Lower lobe of right lung (tissue), 2 donors: ENCODE measurements around the gene ALAD. TPM values are rescaled to one million over a fixed set of nuclear protein-coding genes. Genes with fewer than 3 reads are reported as not detected.

Experiments
- ATAC-seq, 2 donors: fragments of 200-7000 bp; cut with Tn5 transposase; one replicate each; pipeline ENCODE4 v1.9.1; 2020 to 2022; ENCODE audit warnings: mild to moderate bottlenecking in 2 of 2, moderate library complexity in 2 of 2
- DNase-seq: peaks from one replicate; pipeline ENCODE4 v3.0.0-alpha.2; 2020
- H3K27ac ChIP-seq: fragments of 200-600 bp; one replicate; pipeline ENCODE4 v1.8.0; 2022
- H3K27me3 ChIP-seq: fragments of 200-600 bp; one replicate; pipeline ENCODE4 v1.8.0; 2022; ENCODE audit warnings: low read depth
- H3K36me3 ChIP-seq: fragments of 200-600 bp; one replicate; pipeline ENCODE4 v1.8.0; 2022; ENCODE audit warnings: mild to moderate bottlenecking
- H3K4me1 ChIP-seq: fragments of 200-600 bp; one replicate; pipeline ENCODE4 v1.8.0; 2022
- H3K4me3 ChIP-seq: fragments of 200-600 bp; one replicate; pipeline ENCODE4 v1.8.0; 2022; ENCODE audit warnings: mild to moderate bottlenecking
- H3K9me3 ChIP-seq: fragments of 200-600 bp; one replicate; pipeline ENCODE4 v1.8.0; 2022
- CTCF ChIP-seq: fragments of 200-600 bp; IDR thresholded peaks from one replicate; pipeline ENCODE4 v1.8.0; 2022; ENCODE audit warnings: antibody characterized with exemption, mild to moderate bottlenecking
- intact Hi-C: fragments of 100-400 bp; cut with DNase I; formaldehyde crosslinking; loops from one replicate; pipeline ENCODE4 v1.11.0; 2022
- total RNA-seq: library from RNA; stranded (reverse); fragmentation: NEBNext Ultra II Directional; extraction: Animal tissue kit (Norgen Biotek cat#: 25700); gene quantifications from one replicate; pipeline ENCODE4 v1.2.1, GENCODE V29; 2021
- donor health status: DM: no; HTN: yes; CAD: no; lungs with severe emphysema.

Gene ALAD
- total RNA-seq, 1 donor from 2014 or later: 32.7 TPM

DNA sequence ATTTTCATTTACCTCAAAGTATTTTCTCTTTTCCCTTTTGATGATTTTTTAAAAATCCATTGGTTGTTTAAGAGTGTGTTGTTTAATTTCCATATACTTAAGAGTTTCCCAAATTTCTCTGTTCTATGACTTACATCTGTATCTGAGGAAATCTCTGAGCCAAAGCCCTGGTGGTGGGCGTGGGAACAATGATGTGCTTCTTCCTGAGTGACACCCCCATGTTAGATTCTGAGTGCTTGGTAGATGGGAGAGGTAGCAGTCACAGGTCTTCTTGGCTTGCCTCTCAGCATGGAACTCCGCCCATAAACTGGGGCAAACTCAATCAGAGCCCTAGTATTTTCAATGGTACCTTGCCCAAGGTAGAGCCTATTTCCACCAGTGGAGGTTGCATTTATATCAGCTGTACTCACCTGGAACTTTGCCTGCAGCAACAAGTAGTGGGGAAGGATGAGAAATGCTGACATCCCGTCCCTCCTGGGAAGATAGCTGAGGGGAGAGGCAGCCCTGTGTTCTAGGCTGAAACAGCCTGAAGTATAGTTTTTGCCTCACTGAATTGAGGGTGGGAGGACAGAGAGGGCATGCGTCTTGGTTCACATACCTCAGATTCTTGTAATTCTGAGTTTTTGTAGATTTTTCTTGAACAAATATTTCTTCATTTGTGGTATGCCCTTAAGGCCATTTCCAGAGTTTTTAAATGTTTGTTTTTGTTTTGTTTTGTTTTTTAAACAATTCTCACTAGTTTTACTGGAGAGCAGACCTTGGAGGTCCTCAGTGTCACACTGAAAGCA lies 35.8 kb upstream of the ALAD start:
- no peaks in the 10 kb centered on the region for H3K27me3 ChIP-seq
- H3K4me1 ChIP-seq: no peaks in the 10 kb centered on the region
- DNase-seq (no peak), ATAC-seq (no peak)
- no peaks in the 10 kb centered on the region for H3K9me3 ChIP-seq
- TF ChIP-seq CTCF: no peak
- no peak overlapping the region for H3K27ac ChIP-seq
- intact Hi-C loops: no loop called here
- no peak overlapping the region for H3K4me3 ChIP-seq
- no peaks in the 10 kb centered on the region for H3K36me3 ChIP-seq

- no peaks in the 10 kb centered on the region for H3K4me1 ChIP-seq
- no peaks in the 10 kb centered on the region for H3K27me3 ChIP-seq
- H3K4me3 ChIP-seq: no peak overlapping the region
- H3K36me3 ChIP-seq: no peaks in the 10 kb centered on the region
- intact Hi-C loops: no loop called here
- no peak for DNase-seq
- no peak overlapping the region for H3K27ac ChIP-seq
- TF ChIP-seq CTCF: no peak
- no peak for ATAC-seq
- no peaks in the 10 kb centered on the region for H3K9me3 ChIP-seq
These were observed 30.1 kb upstream of the ALAD start for GRCh38 chr9:113431191-113431590.

DNA sequence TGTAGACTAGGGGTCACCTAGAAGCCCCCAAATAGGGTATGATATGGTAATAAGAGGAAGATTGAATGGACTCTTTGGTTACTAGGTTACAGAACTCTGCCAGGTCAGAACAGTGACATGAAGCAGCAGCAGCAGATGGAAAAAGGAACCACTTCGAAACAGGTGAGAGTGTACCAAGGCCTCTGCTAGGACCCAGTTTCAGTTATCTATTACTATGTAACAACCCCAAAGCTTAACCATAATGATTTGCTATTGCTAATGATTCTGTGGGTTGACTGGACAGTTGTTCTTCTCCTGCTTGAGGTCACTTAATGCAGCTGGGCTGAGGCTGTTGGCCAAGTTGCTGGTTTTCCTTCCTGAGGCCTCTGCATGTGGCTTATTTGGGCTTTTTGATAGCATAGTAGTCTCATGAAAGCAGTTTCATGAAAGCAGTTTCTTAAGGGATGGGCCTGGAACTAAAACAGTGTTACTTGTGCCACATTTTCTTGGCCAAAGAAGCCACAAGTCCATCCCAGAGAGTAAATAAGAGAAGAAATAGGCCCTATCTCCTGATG lies 27.1 kb upstream of the ALAD start:
- no peak overlapping the region for H3K27ac ChIP-seq
- DNase-seq (no peak), ATAC-seq (no peak)
- H3K4me3 ChIP-seq: no peak overlapping the region
- no peaks in the 10 kb centered on the region for H3K36me3 ChIP-seq
- H3K9me3 ChIP-seq: no peaks in the 10 kb centered on the region
- H3K4me1 ChIP-seq: no peaks in the 10 kb centered on the region
- intact Hi-C loops: no loop called here
- no peaks in the 10 kb centered on the region for H3K27me3 ChIP-seq
- no peak for TF ChIP-seq CTCF

DNA sequence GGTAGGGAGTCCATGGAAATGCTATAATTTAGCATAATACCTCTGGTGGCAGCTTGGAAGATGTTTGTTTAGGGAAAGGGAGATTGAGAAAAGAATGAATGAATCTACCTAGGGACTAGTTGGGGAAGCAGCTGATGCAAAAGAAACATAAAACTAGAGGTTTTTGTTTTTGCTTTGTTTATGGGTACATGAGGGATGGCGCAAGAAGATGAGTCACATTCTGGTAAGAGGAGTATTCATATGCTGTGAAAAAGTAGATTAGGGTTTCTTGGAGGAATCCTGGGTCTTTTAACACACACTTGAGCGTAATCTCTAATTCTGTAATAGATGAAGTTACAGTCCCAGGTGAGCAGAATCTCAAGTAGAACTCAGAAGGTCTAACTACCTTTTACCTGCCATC lies 26.5 kb upstream of the ALAD start:
- ATAC-seq (no peak), DNase-seq (no peak)
- Histone ChIP-seq H3K4me1 (no peaks in the 10 kb centered on the region), H3K9me3 (no peaks in the 10 kb centered on the region), H3K27ac (no peak overlapping the region), H3K4me3 (no peak overlapping the region), H3K27me3 (no peaks in the 10 kb centered on the region), H3K36me3 (no peaks in the 10 kb centered on the region)
- no peak for TF ChIP-seq CTCF
- intact Hi-C loops: no loop called here

DNA sequence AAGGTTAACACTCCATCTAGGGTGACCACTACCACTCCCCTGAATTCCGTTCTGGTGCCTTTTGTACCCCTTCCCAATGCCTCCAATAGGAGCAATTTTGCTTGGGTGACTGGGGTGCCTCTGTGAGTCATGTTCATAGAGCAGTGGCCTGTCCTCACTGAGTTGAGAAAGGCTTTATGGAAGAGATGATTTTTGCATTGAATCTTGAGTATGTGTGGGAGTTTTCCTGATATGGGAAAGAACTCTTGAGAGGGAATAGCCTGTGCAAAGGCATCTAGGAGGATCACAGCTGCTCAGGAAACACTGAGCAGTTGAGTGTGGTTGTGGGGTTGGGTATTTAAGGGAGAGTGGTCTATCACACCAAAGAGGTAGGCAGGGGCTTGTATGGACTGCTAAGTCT lies 25.6 kb upstream of the ALAD start:
- intact Hi-C loops: no loop called here
- DNase-seq (no peak), ATAC-seq (no peak)
- H3K9me3 ChIP-seq: no peaks in the 10 kb centered on the region
- no peaks in the 10 kb centered on the region for H3K27me3 ChIP-seq
- H3K36me3 ChIP-seq: no peaks in the 10 kb centered on the region
- H3K4me3 ChIP-seq: no peak overlapping the region
- no peaks in the 10 kb centered on the region for H3K4me1 ChIP-seq
- no peak overlapping the region for H3K27ac ChIP-seq
- no peak for TF ChIP-seq CTCF
